Neural cell (in vitro differentiated cells): ENCODE measurements around the gene LPP.

Source experiments
- CTCF ChIP-seq: fragments of 450-650 bp; IDR thresholded peaks from 2 replicates; pipeline ENCODE4 v1.5.1; 2014; ENCODE audit warnings: antibody characterized with exemption, mild to moderate bottlenecking, moderate library complexity; ENCODE audit not compliant: poor library complexity, severe bottlenecking
- EP300 ChIP-seq: fragments of 450-650 bp; conservative IDR thresholded peaks from 2 replicates; pipeline ENCODE4 v1.6.1; 2014; ENCODE audit warnings: antibody characterized with exemption, mild to moderate bottlenecking, moderate library complexity; ENCODE audit not compliant: poor library complexity, severe bottlenecking
- POLR2AphosphoS5 ChIP-seq: IDR thresholded peaks from 2 replicates; pipeline ENCODE4 v1.6.1; 2012
- RAD21 ChIP-seq: fragments of 450-650 bp; conservative IDR thresholded peaks from 2 replicates; pipeline ENCODE4 v1.6.1; 2014; ENCODE audit warnings: antibody characterized with exemption, mild to moderate bottlenecking, moderate library complexity
- REST ChIP-seq: IDR thresholded peaks from 2 replicates; pipeline ENCODE4 v1.6.1; 2012; ENCODE audit warnings: borderline replicate concordance
- TAF1 ChIP-seq: IDR thresholded peaks from 2 replicates; pipeline ENCODE4 v1.6.1; 2012; ENCODE audit warnings: low read depth

- TF ChIP-seq REST = no peak
- no peak for TF ChIP-seq CTCF
- TF ChIP-seq TAF1 = no peak
- TF ChIP-seq RAD21 = no peak
- no peak for TF ChIP-seq POLR2AphosphoS5
- TF ChIP-seq EP300 = no peak
These were observed 379.8 kb downstream of the LPP start for GRCh38 chr3:188533612-188534357.
